GM12873 (cell line): ENCODE measurements around the gene CBR4.

ENCODE experiments used
- TF ChIP-seq, protein P1 (sequence below): IDR thresholded peaks from 2 replicates; pipeline ENCODE4 v1.5.1; 2012; ENCODE audit warnings: low read depth, mild to moderate bottlenecking, moderate library complexity, low read length, control low read depth; ENCODE audit not compliant: insufficient read depth; ENCODE audit errors: missing control alignments

Gene CBR4

DNA sequence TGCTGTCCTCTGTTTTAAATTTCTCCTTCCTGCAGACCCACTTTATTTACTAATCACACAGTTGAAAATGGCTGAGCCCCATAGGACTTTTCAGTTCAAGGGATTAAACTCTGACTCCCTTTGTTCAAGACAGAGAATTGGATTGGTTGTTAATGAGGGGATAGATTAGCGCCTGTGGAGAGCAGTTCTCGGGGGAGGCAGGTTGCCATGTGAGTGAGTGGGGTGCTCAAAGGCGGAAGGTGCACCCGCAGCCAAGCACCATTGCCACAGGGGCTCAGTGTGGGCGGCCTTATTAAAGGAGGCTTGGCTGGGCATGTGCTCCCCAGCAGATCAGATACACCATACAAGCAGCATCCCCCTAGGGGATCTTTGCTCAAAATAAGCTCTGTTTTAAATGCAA, 7.9 kb upstream of the CBR4 start:
- TF ChIP-seq, protein P1, sequence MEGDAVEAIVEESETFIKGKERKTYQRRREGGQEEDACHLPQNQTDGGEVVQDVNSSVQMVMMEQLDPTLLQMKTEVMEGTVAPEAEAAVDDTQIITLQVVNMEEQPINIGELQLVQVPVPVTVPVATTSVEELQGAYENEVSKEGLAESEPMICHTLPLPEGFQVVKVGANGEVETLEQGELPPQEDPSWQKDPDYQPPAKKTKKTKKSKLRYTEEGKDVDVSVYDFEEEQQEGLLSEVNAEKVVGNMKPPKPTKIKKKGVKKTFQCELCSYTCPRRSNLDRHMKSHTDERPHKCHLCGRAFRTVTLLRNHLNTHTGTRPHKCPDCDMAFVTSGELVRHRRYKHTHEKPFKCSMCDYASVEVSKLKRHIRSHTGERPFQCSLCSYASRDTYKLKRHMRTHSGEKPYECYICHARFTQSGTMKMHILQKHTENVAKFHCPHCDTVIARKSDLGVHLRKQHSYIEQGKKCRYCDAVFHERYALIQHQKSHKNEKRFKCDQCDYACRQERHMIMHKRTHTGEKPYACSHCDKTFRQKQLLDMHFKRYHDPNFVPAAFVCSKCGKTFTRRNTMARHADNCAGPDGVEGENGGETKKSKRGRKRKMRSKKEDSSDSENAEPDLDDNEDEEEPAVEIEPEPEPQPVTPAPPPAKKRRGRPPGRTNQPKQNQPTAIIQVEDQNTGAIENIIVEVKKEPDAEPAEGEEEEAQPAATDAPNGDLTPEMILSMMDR = no peak

DNA sequence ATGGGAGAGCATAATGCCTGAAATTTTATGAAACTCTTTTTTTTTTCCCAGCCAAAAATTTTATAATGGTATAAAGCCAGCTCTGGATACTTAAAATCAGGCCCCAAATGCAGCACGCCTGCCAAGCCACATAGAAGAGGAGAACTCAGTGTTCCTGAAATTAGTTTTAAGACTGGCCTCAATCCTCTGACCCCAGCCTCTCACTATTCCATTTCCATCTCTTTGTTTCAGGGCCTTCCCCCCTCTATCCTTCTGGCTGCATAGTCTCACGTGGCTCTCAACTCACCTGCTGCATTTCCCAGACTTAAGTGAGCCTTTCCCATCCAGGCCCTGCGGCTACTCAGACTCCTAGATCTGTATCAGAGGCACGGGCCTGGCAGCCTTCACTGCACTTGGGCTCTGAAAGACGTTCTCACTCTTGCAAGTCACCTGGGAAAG, 5.2 kb upstream of the CBR4 start:
- TF ChIP-seq, protein P1 = no peak

DNA sequence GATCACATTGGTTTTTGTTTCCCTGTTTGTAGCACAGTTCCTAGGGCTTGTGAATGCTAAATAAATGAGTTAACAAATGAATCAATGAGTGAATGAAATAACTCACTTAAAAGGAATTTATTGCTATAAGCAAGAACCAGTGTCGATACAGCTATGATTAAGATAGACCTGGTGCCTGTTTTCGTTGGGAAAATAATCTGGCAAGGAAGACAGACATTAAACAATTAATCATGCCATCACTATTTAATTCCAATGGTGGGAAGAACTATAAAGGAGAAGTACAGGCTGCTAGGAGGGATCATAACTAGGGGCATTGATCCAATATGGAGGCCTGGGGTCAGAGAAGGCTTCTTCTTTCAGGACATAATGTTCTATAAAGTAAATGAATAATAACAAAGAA, 4.5 kb upstream of the CBR4 start:
- TF ChIP-seq, protein P1 = no peak

DNA sequence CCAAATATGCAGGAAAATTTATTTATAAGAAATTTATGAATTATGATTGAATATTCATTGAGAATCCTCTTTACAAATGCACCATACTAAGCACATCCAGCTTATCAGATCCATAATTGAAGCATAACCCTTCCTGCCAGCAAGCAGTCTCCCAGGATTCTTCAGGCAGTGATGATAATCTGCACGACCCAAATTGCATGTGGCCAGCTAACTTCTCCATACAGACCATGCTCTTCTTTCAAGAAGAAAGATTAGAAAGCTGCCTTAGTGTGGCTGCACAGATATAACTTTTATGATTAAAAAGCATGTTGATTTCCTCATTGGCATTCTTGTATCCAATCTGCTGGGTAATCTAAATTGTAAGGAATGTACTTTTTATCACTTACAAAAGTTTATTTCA, 3.3 kb upstream of the CBR4 start:
- TF ChIP-seq, protein P1 = no peak

DNA sequence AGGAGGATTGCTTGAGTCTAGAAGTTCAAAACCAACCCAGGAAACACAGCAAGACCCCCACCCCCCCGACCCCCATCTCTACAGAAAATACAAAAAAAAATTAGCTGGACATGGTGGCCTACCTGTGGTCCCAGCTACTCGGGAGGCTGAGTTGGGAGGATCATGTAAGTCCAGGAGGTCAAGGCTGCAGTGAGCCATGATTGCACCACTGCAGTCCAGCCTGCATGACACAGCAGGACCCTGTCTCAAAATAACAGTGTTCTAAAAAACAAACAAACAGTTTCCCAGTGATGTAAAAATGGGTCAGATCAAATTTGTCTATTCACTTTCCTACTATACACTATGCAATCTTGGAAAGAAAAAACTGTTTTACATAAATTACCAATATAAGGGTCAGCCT, 2.0 kb upstream of the CBR4 start:
- TF ChIP-seq, protein P1 = no peak

DNA sequence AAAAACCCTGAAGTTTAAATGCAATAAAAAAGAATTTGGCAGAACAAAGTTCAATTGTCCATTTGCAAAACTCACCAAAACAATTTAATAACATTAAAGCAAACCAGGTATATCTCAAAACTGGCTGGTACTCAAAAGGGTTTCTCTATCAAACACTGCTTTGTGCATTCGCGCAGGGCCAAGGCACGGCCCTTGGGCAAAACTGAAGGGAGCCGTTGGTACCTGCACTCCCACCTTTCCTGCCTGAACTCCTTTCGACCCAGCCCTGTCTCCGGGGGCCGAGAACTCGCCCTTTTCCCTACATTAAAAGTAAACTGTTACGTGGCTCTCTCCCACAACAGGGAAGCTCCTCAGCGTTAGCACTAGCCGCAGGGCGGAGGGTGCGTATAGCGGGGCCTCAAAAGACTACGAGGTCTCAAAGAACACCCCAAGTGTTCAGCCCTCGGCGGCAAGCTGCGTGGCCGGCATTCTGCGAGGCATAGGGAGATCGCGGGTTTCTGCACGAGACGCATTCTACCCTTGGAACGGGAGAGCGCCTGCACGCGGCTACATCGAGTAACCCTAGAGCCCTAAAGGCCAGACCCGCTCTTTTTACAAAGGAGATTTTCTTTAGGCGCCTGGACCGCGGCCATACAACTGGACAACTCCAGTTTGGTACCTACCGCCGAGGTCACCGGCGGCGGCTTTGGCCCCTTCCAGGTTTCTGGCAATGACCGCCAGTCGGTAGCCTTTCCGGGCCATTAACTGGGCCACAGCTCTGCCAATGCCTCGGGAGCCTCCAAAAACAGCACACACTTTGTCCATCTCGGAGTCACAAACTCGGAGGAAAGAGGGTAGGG, 550 bp downstream of the CBR4 start:
- TF ChIP-seq, protein P1 = peak; percentile 51

DNA sequence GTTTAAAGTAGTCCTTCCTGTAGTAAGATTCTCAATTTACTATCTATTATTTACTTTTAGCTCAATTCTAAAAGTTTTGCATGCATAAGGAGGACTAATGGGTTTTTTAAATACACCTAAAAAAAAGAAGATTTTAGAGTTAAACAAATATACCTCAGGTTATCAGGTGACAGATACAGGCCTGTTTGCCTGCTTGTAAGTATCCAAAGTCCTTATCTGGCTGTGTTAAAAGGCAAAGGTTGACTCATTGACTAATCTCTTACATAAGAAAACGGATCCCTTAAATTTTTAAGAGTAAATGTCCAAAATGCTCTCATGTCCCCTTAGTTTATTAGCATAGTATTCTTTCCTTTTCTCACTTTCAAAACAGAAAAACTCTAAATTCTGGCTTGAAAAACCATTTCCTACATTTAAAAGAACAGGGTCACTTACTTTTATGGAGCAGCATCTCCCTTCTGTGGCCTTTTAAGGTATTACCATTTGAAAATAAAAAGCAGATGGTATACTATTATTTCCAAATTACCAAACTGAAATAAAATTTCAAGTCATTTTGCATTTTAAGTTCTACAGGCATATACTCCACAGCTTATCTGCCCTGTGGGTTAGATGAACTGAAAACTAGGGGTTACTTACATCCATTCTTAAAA, 4.5 kb downstream of the CBR4 start:
- TF ChIP-seq, protein P1 = peak; percentile 1
